ENCODE results near the gene GFPT1.
"Not testable (repeated sequence)": the region's sequence is repeated elsewhere in the genome, so short reads cannot be mapped to it uniquely, and the experiment has no call there.

The GFPT1 gene
- total RNA-seq, result 59.8 to 138 (median 102) reads per million in 9 experiments

- peak within 1 kb of the TSS; percentile 88 to 91 for H3K4me3 Mint-ChIP-seq
- peak; percentile 94 for ATAC-seq (replicated peaks)
- peak within 1 kb of the TSS; percentile 93 to 97 for H3K27ac Mint-ChIP-seq
- no peaks in the 10 kb centered on the region for H3K27me3 Mint-ChIP-seq
- DNase-seq, result peak; percentile 91 to 93 (median 91)
- H3K9me3 Mint-ChIP-seq, result no peaks in the 10 kb centered on the region
- peaks cover 3% of the 10 kb centered on the region for H3K36me3 Mint-ChIP-seq (ENCODE audit: insufficient read depth)
- H3K4me1 Mint-ChIP-seq (ENCODE audit: low read depth in 2 of 2), result peaks cover 19 to 35% of the 10 kb centered on the region in 2 donors
These were observed at the start of gene GFPT1 for GRCh38 chr2:69386789-69387734. GFPT1 (minus strand) TSS chr2:69387227; CDS start chr2:69387071, 156 bp downstream.

GRCh38 chr2:69436596-69436937 lies 49.5 kb upstream of the GFPT1 start:
- no peak for ATAC-seq (replicated peaks)
- no peak for DNase-seq
- Mint-ChIP-seq H3K4me1 (ENCODE audit: low read depth in 2 of 2) (peaks cover 22 to 30% of the 10 kb centered on the region in 2 donors), H3K27ac (peak overlapping the region; percentile 97), H3K4me3 (peak overlapping the region; percentile 88 to 91), H3K27me3 (no peaks in the 10 kb centered on the region), H3K9me3 (no peaks in the 10 kb centered on the region), H3K36me3 (ENCODE audit: insufficient read depth) (peaks cover 24% of the 10 kb centered on the region)

GRCh38 chr2:69434753-69435152 lies 47.7 kb upstream of the GFPT1 start:
- peaks cover 40% of the 10 kb centered on the region for H3K36me3 Mint-ChIP-seq (ENCODE audit: insufficient read depth)
- peak overlapping the region in 1 of 2 donors; percentile 3 for H3K4me3 Mint-ChIP-seq
- no peaks in the 10 kb centered on the region for H3K9me3 Mint-ChIP-seq
- DNase-seq (no peak), ATAC-seq (replicated peaks) (no peak)
- peaks cover 22 to 30% of the 10 kb centered on the region in 2 donors for H3K4me1 Mint-ChIP-seq (ENCODE audit: low read depth in 2 of 2)
- peak overlapping the region in 1 of 2 donors; percentile 18 for H3K27ac Mint-ChIP-seq
- H3K27me3 Mint-ChIP-seq, result no peaks in the 10 kb centered on the region

DNA sequence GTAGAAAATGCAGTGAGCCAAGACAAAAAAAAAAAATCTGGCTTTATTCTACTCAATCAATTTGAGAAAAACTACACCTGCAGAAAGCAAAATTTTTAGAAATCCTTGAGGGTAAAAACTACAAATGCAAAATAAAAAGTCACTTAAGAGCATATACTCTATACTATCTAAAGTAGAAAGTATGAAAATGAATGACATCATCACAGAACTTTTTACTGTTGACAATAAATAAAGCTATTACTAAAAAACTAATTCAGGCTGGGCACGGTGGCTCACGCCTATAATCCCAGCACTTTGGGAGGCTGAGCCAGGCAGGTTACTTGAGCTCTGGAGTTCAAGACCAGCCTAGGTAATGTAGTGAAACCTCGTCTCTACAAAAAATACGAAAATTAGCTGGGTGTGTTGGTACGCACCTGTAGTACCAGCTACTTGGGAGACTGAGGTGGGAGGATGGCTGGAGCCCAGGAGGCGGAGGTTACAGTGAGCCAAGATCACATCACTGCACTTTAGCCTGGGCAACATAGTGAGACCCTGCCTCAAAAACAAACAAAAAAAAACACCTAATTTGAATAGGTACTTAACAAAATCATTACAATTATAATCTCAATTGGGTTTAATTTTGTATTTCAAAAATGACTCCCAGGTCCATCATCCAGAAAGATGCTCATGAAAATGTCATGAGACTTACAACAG lies 42.6 kb upstream of the GFPT1 start:
- no peaks in the 10 kb centered on the region for H3K27me3 Mint-ChIP-seq
- no peak for ATAC-seq (replicated peaks)
- H3K27ac Mint-ChIP-seq, result peak overlapping the region in 1 of 2 donors; percentile 69
- H3K36me3 Mint-ChIP-seq (ENCODE audit: insufficient read depth), result peaks cover 55% of the 10 kb centered on the region
- no peak overlapping the region for H3K4me3 Mint-ChIP-seq
- DNase-seq, result no peak
- H3K4me1 Mint-ChIP-seq (ENCODE audit: low read depth in 2 of 2), result peaks cover 8% of the 10 kb centered on the region in 2 donors
- no peaks in the 10 kb centered on the region for H3K9me3 Mint-ChIP-seq

GRCh38 chr2:69428981-69429380 lies 42.0 kb upstream of the GFPT1 start:
- Mint-ChIP-seq H3K9me3 (no peaks in the 10 kb centered on the region), H3K4me1 (ENCODE audit: low read depth in 2 of 2) (peaks cover 2 to 6% of the 10 kb centered on the region in 2 donors), H3K4me3 (no peak overlapping the region), H3K27me3 (no peaks in the 10 kb centered on the region), H3K36me3 (ENCODE audit: insufficient read depth) (peaks cover 55% of the 10 kb centered on the region), H3K27ac (peak overlapping the region in 1 of 2 donors; percentile 69)
- DNase-seq (no peak), ATAC-seq (replicated peaks) (no peak)

DNA sequence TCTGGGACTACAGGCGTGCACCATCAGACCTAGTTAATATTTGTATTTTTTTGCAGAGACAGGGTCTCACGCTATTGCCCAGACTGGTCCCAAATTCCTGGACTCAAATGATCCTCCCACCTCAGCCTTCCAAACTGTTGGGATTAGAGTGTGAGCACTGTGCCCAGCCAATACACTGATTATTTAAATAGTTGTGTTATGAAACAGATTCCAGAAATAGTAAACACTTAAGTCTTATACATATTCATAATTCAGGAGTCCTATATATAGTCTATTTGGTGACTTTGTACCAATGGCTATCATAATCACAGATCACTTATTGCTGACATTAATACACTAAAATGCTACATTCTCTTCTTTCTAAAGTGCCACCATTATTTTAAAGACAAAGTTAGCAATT lies 37.4 kb upstream of the GFPT1 start:
- Mint-ChIP-seq H3K36me3 (ENCODE audit: insufficient read depth) (peaks cover 54% of the 10 kb centered on the region), H3K9me3 (no peaks in the 10 kb centered on the region), H3K4me1 (ENCODE audit: low read depth in 2 of 2) (peaks cover 3 to 4% of the 10 kb centered on the region in 2 donors), H3K4me3 (no peak overlapping the region), H3K27ac (no peak overlapping the region), H3K27me3 (no peaks in the 10 kb centered on the region)
- DNase-seq, result no peak
- ATAC-seq (replicated peaks), result no peak

DNA sequence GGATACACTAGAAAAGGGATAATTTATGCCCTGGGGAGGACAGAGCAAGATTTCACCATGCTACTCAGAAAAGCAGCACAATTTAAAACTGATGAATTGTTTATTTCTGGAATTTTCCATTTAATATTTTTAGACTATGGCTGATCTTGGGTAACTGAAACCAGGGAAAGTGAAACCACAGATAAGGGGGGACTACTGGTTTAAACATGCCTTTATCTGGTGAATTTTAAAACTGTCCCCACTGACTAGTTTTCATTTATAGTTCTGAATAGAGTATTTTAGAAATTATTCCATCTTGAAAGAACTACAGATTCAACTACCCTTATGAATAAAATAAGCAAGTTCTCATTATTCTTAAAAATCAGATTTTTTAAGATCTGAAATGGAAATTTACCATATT lies 35.2 kb upstream of the GFPT1 start:
- H3K4me3 Mint-ChIP-seq, result no peak overlapping the region
- no peak for DNase-seq
- no peak for ATAC-seq (replicated peaks)
- H3K9me3 Mint-ChIP-seq, result no peaks in the 10 kb centered on the region
- H3K27me3 Mint-ChIP-seq, result no peaks in the 10 kb centered on the region
- H3K27ac Mint-ChIP-seq, result peak overlapping the region in 1 of 2 donors; percentile 29
- H3K4me1 Mint-ChIP-seq (ENCODE audit: low read depth in 2 of 2), result peaks cover 0 to 4% of the 10 kb centered on the region in 2 donors
- peaks cover 54% of the 10 kb centered on the region for H3K36me3 Mint-ChIP-seq (ENCODE audit: insufficient read depth)

- ATAC-seq (replicated peaks); H3K9me3 Mint-ChIP-seq; H3K4me1 Mint-ChIP-seq (ENCODE audit: low read depth in 2 of 2); H3K27me3 Mint-ChIP-seq; H3K4me3 Mint-ChIP-seq; H3K27ac Mint-ChIP-seq; DNase-seq: not testable (repeated sequence)
- peaks cover 63% of the 10 kb centered on the region for H3K36me3 Mint-ChIP-seq (ENCODE audit: insufficient read depth)
These were observed 32.1 kb upstream of the GFPT1 start for GRCh38 chr2:69419111-69419510.

GRCh38 chr2:69416147-69416546 lies 29.1 kb upstream of the GFPT1 start:
- no peaks in the 10 kb centered on the region for H3K9me3 Mint-ChIP-seq
- H3K4me3 Mint-ChIP-seq, result no peak overlapping the region
- no peaks in the 10 kb centered on the region for H3K4me1 Mint-ChIP-seq (ENCODE audit: low read depth in 2 of 2)
- ATAC-seq (replicated peaks) (no peak), DNase-seq (no peak)
- H3K27me3 Mint-ChIP-seq, result no peaks in the 10 kb centered on the region
- H3K27ac Mint-ChIP-seq, result no peak overlapping the region
- peaks cover 79% of the 10 kb centered on the region for H3K36me3 Mint-ChIP-seq (ENCODE audit: insufficient read depth)

DNA sequence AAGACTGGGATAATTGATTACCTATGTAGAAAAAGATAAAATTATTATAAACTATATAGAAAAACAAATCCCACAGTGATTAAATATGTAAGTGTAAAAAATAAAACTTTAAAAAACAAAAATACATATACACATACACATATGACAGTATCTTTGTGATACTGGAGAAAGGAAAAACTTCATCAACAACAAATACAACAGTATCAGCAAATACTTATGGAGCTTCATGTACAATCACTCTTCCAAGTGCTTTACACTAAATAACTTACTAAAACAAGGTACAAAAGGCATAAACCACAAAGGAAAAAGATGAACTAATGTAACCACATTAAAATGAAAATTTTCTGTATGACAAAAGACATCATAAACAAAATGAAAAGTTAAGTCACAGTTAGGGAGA lies 24.1 kb upstream of the GFPT1 start:
- no peak overlapping the region for H3K27ac Mint-ChIP-seq
- no peak for DNase-seq
- peaks cover 67% of the 10 kb centered on the region for H3K36me3 Mint-ChIP-seq (ENCODE audit: insufficient read depth)
- no peaks in the 10 kb centered on the region for H3K4me1 Mint-ChIP-seq (ENCODE audit: low read depth in 2 of 2)
- H3K9me3 Mint-ChIP-seq, result no peaks in the 10 kb centered on the region
- ATAC-seq (replicated peaks), result no peak
- H3K27me3 Mint-ChIP-seq, result no peaks in the 10 kb centered on the region
- H3K4me3 Mint-ChIP-seq, result no peak overlapping the region

DNA sequence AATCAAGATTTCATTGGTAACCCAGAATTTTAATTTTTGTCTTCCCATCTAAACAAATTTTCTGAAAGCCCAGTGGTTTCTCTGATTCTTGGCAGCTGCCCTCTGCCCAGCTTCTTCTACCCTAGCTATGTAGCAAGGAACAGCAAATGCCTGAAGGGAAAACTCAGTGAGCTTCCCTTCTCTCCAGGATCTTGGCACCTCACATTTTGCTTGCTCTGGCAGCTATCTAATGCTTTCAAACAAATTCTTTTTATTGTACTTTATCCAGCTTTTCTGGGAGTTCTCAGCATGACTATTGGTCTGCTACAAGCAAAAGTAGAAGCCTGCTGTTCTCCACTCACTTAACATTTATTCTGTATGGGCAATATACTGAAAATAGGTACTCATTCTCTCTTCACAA lies 18.3 kb upstream of the GFPT1 start:
- ATAC-seq (replicated peaks), result no peak
- H3K27ac Mint-ChIP-seq, result no peak overlapping the region
- H3K36me3 Mint-ChIP-seq (ENCODE audit: insufficient read depth), result peaks cover 66% of the 10 kb centered on the region
- no peaks in the 10 kb centered on the region for H3K27me3 Mint-ChIP-seq
- H3K4me3 Mint-ChIP-seq, result no peak overlapping the region
- no peak for DNase-seq
- no peaks in the 10 kb centered on the region for H3K9me3 Mint-ChIP-seq
- H3K4me1 Mint-ChIP-seq (ENCODE audit: low read depth in 2 of 2), result no peaks in the 10 kb centered on the region

GRCh38 chr2:69400121-69400520 lies 13.1 kb upstream of the GFPT1 start:
- H3K9me3 Mint-ChIP-seq, result no peaks in the 10 kb centered on the region
- H3K27me3 Mint-ChIP-seq, result no peaks in the 10 kb centered on the region
- peaks cover 79% of the 10 kb centered on the region for H3K36me3 Mint-ChIP-seq (ENCODE audit: insufficient read depth)
- H3K4me3 Mint-ChIP-seq, result no peak overlapping the region
- no peak for DNase-seq
- ATAC-seq (replicated peaks), result no peak
- no peak overlapping the region for H3K27ac Mint-ChIP-seq
- no peaks in the 10 kb centered on the region for H3K4me1 Mint-ChIP-seq (ENCODE audit: low read depth in 2 of 2)

DNA sequence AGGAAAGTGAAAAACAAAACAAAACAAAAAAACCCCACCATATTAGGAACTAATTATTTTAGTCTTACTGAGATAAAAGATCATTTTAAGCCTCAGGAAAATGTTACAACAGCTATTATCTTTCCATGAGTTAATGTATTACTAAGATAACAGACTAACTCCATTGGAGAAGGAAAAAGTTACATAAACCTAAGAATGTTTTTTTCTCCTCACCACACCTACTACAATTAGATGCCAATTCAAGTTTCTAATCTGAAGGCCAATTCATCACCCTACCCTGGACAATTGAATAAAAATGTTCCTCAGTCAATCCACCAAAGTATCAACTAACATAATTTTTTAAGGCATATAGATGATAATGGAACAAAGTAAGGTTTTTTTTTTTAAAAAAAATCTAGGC lies 10.2 kb upstream of the GFPT1 start:
- no peaks in the 10 kb centered on the region for H3K9me3 Mint-ChIP-seq
- DNase-seq, result no peak
- H3K4me1 Mint-ChIP-seq (ENCODE audit: low read depth in 2 of 2), result no peaks in the 10 kb centered on the region
- ATAC-seq (replicated peaks), result no peak
- H3K27me3 Mint-ChIP-seq, result no peaks in the 10 kb centered on the region
- H3K36me3 Mint-ChIP-seq (ENCODE audit: insufficient read depth), result peaks cover 71% of the 10 kb centered on the region
- no peak overlapping the region for H3K27ac Mint-ChIP-seq
- H3K4me3 Mint-ChIP-seq, result no peak overlapping the region

GRCh38 chr2:69395866-69396265 lies 8.8 kb upstream of the GFPT1 start:
- DNase-seq (no peak), ATAC-seq (replicated peaks) (no peak)
- no peaks in the 10 kb centered on the region for H3K9me3 Mint-ChIP-seq
- H3K36me3 Mint-ChIP-seq (ENCODE audit: insufficient read depth), result peaks cover 61% of the 10 kb centered on the region
- H3K4me3 Mint-ChIP-seq, result no peak overlapping the region
- no peaks in the 10 kb centered on the region for H3K4me1 Mint-ChIP-seq (ENCODE audit: low read depth in 2 of 2)
- H3K27ac Mint-ChIP-seq, result no peak overlapping the region
- H3K27me3 Mint-ChIP-seq, result no peaks in the 10 kb centered on the region
